HEK293 (cell line): ENCODE data around the gene DOCK9.

Source experiments
- CTCF ChIA-PET: fragments of 350-600 bp; formaldehyde crosslinking; extraction: SDS; loops from one replicate; lab custom pipeline; 2021; ENCODE audit warnings: antibody characterized with exemption; lab: Yijun Ruan, JAX
- POLR2A ChIA-PET: fragments of 300-600 bp; formaldehyde crosslinking; extraction: SDS; loops from one replicate; lab custom pipeline; 2020; ENCODE audit warnings: antibody characterized with exemption, inconsistent platforms; lab: Yijun Ruan, JAX
- H3K27ac ChIP-seq: fragments of 200-500 bp; sonication (Bioruptor generic); 2 replicates; pipeline ENCODE4 v1.5.1; 2014; ENCODE audit warnings: low read depth, low read length, control low read depth, inconsistent platforms; ENCODE audit errors: extremely low read depth
- H3K36me3 ChIP-seq, 2 experiments: fragments of 200-500 bp in 1 of 2; sonication (Bioruptor generic) in 1 of 2; 1 replicate in 1 of 2; 2 replicates in 1 of 2; pipeline ENCODE4 v1.5.1; 2014 to 2017; ENCODE audit warnings: inconsistent platforms in 2 of 2, low read length in 2 of 2; ENCODE audit not compliant: control insufficient read depth in 2 of 2, insufficient read depth in 1 of 2
- H3K4me1 ChIP-seq: fragments of 200-500 bp; sonication (Bioruptor generic); 2 replicates; pipeline ENCODE4 v1.5.1; 2014; ENCODE audit warnings: mild to moderate bottlenecking, low read length, inconsistent platforms; ENCODE audit not compliant: control insufficient read depth, insufficient read depth
- H3K4me3 ChIP-seq: 2 replicates; pipeline ENCODE4 v1.5.1; 2011; ENCODE audit warnings: low read depth, mild to moderate bottlenecking, control low read depth, low read length, moderate library complexity
- H3K9me3 ChIP-seq: fragments of 200-500 bp; sonication (Bioruptor generic); 2 replicates; pipeline ENCODE4 v1.5.1; 2014; ENCODE audit warnings: low read depth, low read length, inconsistent platforms; ENCODE audit not compliant: control insufficient read depth, insufficient read depth
- AEBP2 ChIP-seq: fragments of 450-650 bp; formaldehyde crosslinking; IDR thresholded peaks from 2 replicates; pipeline ENCODE4 v1.5.1; 2016; ENCODE audit warnings: missing biosample characterization, missing genetic modification characterization, borderline replicate concordance
- ELK4 ChIP-seq: IDR thresholded peaks from 2 replicates; pipeline ENCODE4 v1.6.1; 2011; ENCODE audit warnings: mild to moderate bottlenecking, low read depth, low read length, borderline replicate concordance
- GFI1B ChIP-seq: fragments of 450-650 bp; formaldehyde crosslinking; IDR thresholded peaks from 2 replicates; pipeline ENCODE4 v1.5.1; 2016; ENCODE audit warnings: missing biosample characterization, missing genetic modification characterization
- REPIN1 ChIP-seq: fragments of 450-650 bp; formaldehyde crosslinking; IDR thresholded peaks from 2 replicates; pipeline ENCODE4 v1.5.1; 2017; ENCODE audit warnings: missing biosample characterization, missing genetic modification characterization, low read depth
- ZBTB8A ChIP-seq: fragments of 450-650 bp; formaldehyde crosslinking; IDR thresholded peaks from 2 replicates; pipeline ENCODE4 v1.5.1; 2016; ENCODE audit warnings: missing biosample characterization, missing genetic modification characterization
- ZNF132 ChIP-seq: fragments of 450-650 bp; formaldehyde crosslinking; IDR thresholded peaks from 2 replicates; pipeline ENCODE4 v1.5.1; 2017; ENCODE audit warnings: missing biosample characterization, missing genetic modification characterization, borderline replicate concordance
- ZNF133 ChIP-seq: fragments of 450-650 bp; formaldehyde crosslinking; IDR thresholded peaks from 2 replicates; pipeline ENCODE4 v1.5.1; 2016; ENCODE audit warnings: missing biosample characterization, missing genetic modification characterization
- ZNF157 ChIP-seq: fragments of 450-650 bp; formaldehyde crosslinking; IDR thresholded peaks from 2 replicates; pipeline ENCODE4 v1.5.1; 2016; ENCODE audit warnings: missing biosample characterization, missing genetic modification characterization
- ZNF16 ChIP-seq: fragments of 450-650 bp; formaldehyde crosslinking; IDR thresholded peaks from 2 replicates; pipeline ENCODE4 v1.5.1; 2016; ENCODE audit warnings: low read depth, missing biosample characterization, missing genetic modification characterization
- ZNF184 ChIP-seq: fragments of 450-650 bp; IDR thresholded peaks from 2 replicates; pipeline ENCODE4 v1.5.1; 2018; ENCODE audit warnings: missing biosample characterization, mild to moderate bottlenecking, missing genetic modification characterization
- ZNF2 ChIP-seq: fragments of 450-650 bp; formaldehyde crosslinking; IDR thresholded peaks from 2 replicates; pipeline ENCODE4 v1.5.1; 2016; ENCODE audit warnings: missing biosample characterization, missing genetic modification characterization
- ZNF274 ChIP-seq, 2 experiments: fragments of 200-500 bp in 1 of 2; fragments of 450-650 bp in 1 of 2; sonication (Bioruptor generic) in 1 of 2; formaldehyde crosslinking in 1 of 2; IDR thresholded peaks; 2 replicates each; pipeline versions ENCODE4 v1.5.1 to v1.6.1; 2014 to 2016; ENCODE audit warnings: borderline replicate concordance in 1 of 2, inconsistent platforms in 1 of 2, low read length in 1 of 2, missing biosample characterization in 1 of 2, missing genetic modification characterization in 1 of 2
- ZNF311 ChIP-seq: fragments of 450-650 bp; formaldehyde crosslinking; IDR thresholded peaks from 2 replicates; pipeline ENCODE4 v1.5.1; 2017; ENCODE audit warnings: missing biosample characterization, missing genetic modification characterization, borderline replicate concordance
- ZNF416 ChIP-seq: fragments of 450-650 bp; formaldehyde crosslinking; IDR thresholded peaks from 2 replicates; pipeline ENCODE4 v1.5.1; 2016; ENCODE audit warnings: missing biosample characterization, missing genetic modification characterization
- ZNF624 ChIP-seq: fragments of 450-650 bp; formaldehyde crosslinking; IDR thresholded peaks from 2 replicates; pipeline ENCODE4 v1.5.1; 2017; ENCODE audit warnings: missing biosample characterization, missing genetic modification characterization
- ZNF658 ChIP-seq: fragments of 450-650 bp; formaldehyde crosslinking; IDR thresholded peaks from 2 replicates; pipeline ENCODE4; 2016; ENCODE audit warnings: missing biosample characterization, missing genetic modification characterization
- ZNF776 ChIP-seq: fragments of 450-650 bp; formaldehyde crosslinking; IDR thresholded peaks from 2 replicates; pipeline ENCODE4 v1.5.0; 2017; ENCODE audit warnings: missing biosample characterization, missing genetic modification characterization, borderline replicate concordance
- ZNF777 ChIP-seq: fragments of 450-650 bp; formaldehyde crosslinking; IDR thresholded peaks from 2 replicates; pipeline ENCODE4 v1.5.1; 2017; ENCODE audit warnings: missing biosample characterization, missing genetic modification characterization, borderline replicate concordance
- ZNF830 ChIP-seq: fragments of 450-650 bp; IDR thresholded peaks from 2 replicates; pipeline ENCODE4 v1.5.0; 2018; ENCODE audit warnings: missing biosample characterization, missing genetic modification characterization, low read depth, mild to moderate bottlenecking, moderate library complexity
- TF ChIP-seq, protein P1 (sequence below): fragments of 450-650 bp; formaldehyde crosslinking; IDR thresholded peaks from 2 replicates; pipeline ENCODE4 v1.5.1; 2016; ENCODE audit warnings: missing biosample characterization, missing genetic modification characterization

DOCK9 gene

GRCh38 chr13:98800078-98800477, 177.8 kb downstream of the DOCK9 start (continued):
- TF ChIP-seq ZNF157, result no peak
- no peak for TF ChIP-seq ZNF416 (tag by site-specific recombination)

GRCh38 chr13:98798849-98799645, 178.8 kb downstream of the DOCK9 start:
- TF ChIP-seq ZNF311, result no peak
- TF ChIP-seq ZNF624 (tag by site-specific recombination), result no peak
- no peak for TF ChIP-seq ZNF133
- no peak for TF ChIP-seq ZNF776 (tag by site-specific recombination)
- TF ChIP-seq ZNF132, result no peak
- no peak for TF ChIP-seq ZNF184 (tag by site-specific recombination)
- no peak for TF ChIP-seq REPIN1 (tag by site-specific recombination)
- no peak for TF ChIP-seq ZNF274 (IDR thresholded peaks at IDR 0.05; ENCODE audit: low read length)
- TF ChIP-seq ZNF274 (tag by site-specific recombination; IDR thresholded peaks at IDR 0.05; ENCODE audit: borderline replicate concordance), result no peak
- no peak for TF ChIP-seq ELK4
- no peak for TF ChIP-seq ZNF2 (tag by site-specific recombination)
- TF ChIP-seq AEBP2, result no peak
- TF ChIP-seq, protein P1, sequence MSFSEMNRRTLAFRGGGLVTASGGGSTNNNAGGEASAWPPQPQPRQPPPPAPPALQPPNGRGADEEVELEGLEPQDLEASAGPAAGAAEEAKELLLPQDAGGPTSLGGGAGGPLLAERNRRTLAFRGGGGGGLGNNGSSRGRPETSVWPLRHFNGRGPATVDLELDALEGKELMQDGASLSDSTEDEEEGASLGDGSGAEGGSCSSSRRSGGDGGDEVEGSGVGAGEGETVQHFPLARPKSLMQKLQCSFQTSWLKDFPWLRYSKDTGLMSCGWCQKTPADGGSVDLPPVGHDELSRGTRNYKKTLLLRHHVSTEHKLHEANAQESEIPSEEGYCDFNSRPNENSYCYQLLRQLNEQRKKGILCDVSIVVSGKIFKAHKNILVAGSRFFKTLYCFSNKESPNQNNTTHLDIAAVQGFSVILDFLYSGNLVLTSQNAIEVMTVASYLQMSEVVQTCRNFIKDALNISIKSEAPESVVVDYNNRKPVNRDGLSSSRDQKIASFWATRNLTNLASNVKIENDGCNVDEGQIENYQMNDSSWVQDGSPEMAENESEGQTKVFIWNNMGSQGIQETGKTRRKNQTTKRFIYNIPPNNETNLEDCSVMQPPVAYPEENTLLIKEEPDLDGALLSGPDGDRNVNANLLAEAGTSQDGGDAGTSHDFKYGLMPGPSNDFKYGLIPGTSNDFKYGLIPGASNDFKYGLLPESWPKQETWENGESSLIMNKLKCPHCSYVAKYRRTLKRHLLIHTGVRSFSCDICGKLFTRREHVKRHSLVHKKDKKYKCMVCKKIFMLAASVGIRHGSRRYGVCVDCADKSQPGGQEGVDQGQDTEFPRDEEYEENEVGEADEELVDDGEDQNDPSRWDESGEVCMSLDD (tag by site-specific recombination), result no peak
- TF ChIP-seq ZBTB8A (tag by site-specific recombination), result no peak
- no peak for TF ChIP-seq ZNF16 (tag by site-specific recombination)
- TF ChIP-seq, all 188 proteins: peak for 0
- Histone ChIP-seq H3K4me3 (no peak overlapping the region), H3K27ac (no peak overlapping the region), H3K36me3 (peaks cover 0 to 8% of the 10 kb centered on the region in 2 experiments; a peak in 1 of 3 replicates), H3K9me3 (no peaks in the 10 kb centered on the region), H3K4me1 (no peaks in the 10 kb centered on the region)
- CTCF ChIA-PET, result no interaction called here
- POLR2A ChIA-PET, result no interaction called here

GRCh38 chr13:98797456-98797855, 180.4 kb downstream of the DOCK9 start:
- peaks cover 0 to 8% of the 10 kb centered on the region in 2 experiments; a peak in 1 of 3 replicates for H3K36me3 ChIP-seq
- no peaks in the 10 kb centered on the region for H3K9me3 ChIP-seq
- ChIA-PET POLR2A (no interaction called here), CTCF (no interaction called here)
- H3K4me3 ChIP-seq, result no peak overlapping the region
- no peak overlapping the region for H3K27ac ChIP-seq
- H3K4me1 ChIP-seq, result no peaks in the 10 kb centered on the region
- TF ChIP-seq GFI1B (no peak), ZNF777 (tag by site-specific recombination) (no peak), ZNF830 (no peak), ZNF658 (tag by site-specific recombination) (no peak)
- TF ChIP-seq, protein P1 (tag by site-specific recombination), result no peak
